ENCODE data around the gene HNRNPK.

The HNRNPK gene

GRCh38 chr9:83979812-83980394 lies at the start of gene HNRNPK:
Gene HNRNPK (minus strand): TSS chr9:83980215. CDS start chr9:83978252, 1,963 bp downstream.
- no peak; the same call in 1 of the 2 replicates for TF ChIP-seq CTCF (IDR thresholded peaks at IDR 0.05; ENCODE audit: low read depth, low read length)
- peak; percentile 99 for DNase-seq (ENCODE audit: extremely low read depth, low read depth)

GRCh38 chr9:84027201-84027600 lies 47.2 kb upstream of the HNRNPK start:
- TF ChIP-seq CTCF (IDR thresholded peaks at IDR 0.05; ENCODE audit: low read depth, low read length) = no peak
- no peak for DNase-seq (ENCODE audit: extremely low read depth, low read depth)

DNA sequence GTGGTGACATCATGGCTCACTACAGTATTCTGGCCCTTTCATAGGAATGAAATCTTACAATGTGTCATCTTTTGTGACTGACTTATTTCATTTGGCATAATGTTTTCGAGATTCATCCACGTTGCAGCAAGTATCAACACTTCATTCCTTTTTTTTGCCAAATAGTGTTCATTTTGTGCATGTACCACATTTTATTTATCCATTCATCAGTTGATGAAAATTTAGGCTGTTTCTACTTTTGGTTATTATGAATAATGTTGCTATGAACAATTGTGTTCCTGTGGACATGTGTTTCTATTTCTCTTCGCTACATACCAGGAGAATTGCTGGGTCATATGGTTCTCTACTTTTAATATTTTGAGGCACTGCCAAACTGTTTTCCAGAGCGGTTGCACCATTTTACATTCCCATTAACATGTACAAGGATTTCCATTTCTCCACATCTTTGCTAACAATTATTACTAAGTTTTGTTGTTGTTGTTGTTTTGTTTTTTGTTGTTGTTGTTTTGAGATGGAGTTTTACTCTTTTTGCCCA lies 44.1 kb upstream of the HNRNPK start:
- peak; percentile 4 for DNase-seq (ENCODE audit: extremely low read depth, low read depth)
- no peak for TF ChIP-seq CTCF (IDR thresholded peaks at IDR 0.05; ENCODE audit: low read depth, low read length)

DNA sequence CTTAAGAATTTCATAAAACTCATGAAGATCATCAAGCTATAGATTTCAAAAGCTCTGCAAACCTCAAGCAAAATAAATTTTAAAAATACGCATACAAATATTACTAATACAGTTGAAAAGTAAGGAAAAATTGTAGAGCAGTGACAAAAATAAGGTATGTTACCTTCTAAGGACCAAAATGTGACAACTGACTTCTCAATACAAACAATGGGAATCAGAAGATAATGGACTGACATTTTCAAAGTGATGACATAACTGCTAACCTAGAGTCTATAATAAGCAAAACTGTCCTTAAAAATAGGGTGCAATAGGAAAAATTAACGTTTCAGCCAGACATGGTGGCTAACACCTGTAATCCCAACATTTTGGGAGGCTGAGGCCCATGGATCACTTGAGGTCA lies 27.6 kb upstream of the HNRNPK start:
- no peak for DNase-seq (ENCODE audit: extremely low read depth, low read depth)
- no peak for TF ChIP-seq CTCF (IDR thresholded peaks at IDR 0.05; ENCODE audit: low read depth, low read length)

DNA sequence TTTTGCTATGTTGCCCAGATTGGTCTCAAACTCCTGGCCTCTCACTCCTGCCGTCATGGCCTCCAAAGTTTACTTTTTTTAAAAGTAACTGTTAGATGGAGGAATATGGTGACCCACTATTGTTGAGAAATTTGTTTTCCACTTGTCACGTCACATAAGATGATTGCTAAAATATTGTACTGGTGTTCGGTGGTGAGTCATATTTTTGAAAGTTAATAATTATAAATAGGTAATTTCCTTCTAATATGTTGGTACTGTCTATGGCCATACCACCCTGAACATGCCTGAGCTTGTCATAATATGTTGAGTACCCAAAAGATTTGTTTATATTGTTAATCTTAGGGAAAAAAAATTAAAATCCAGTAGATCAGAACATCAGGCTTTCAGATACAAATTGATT lies 23.2 kb upstream of the HNRNPK start:
- TF ChIP-seq CTCF (IDR thresholded peaks at IDR 0.05; ENCODE audit: low read depth, low read length) = no peak
- DNase-seq (ENCODE audit: extremely low read depth, low read depth) = no peak

GRCh38 chr9:84002344-84002743 lies 22.3 kb upstream of the HNRNPK start:
- no peak for TF ChIP-seq CTCF (IDR thresholded peaks at IDR 0.05; ENCODE audit: low read depth, low read length)
- DNase-seq (ENCODE audit: extremely low read depth, low read depth) = no peak

GRCh38 chr9:84001621-84002020 lies 21.6 kb upstream of the HNRNPK start:
- no peak for DNase-seq (ENCODE audit: extremely low read depth, low read depth)
- TF ChIP-seq CTCF (IDR thresholded peaks at IDR 0.05; ENCODE audit: low read depth, low read length) = no peak
